RWPE2 (cell line): ENCODE results near the gene MED26.
A peak's percentile ranks its signal among the peaks of the same experiment; 100 is the strongest.

Experiments used
- ATAC-seq: fragments of 200-7000 bp; cut with Tn5 transposase; 3 replicates; pipeline ENCODE4 v1.9.1; 2021; ENCODE audit warnings: low read depth
- DNase-seq: peaks from one replicate; pipeline ENCODE4 v3.0.0-alpha.2; 2020; ENCODE audit warnings: low spot score
- H3K27ac ChIP-seq: fragments of 450-650 bp; 2 replicates; pipeline ENCODE4 v1.5.1; 2017; ENCODE audit warnings: mild to moderate bottlenecking; ENCODE audit not compliant: poor library complexity, severe bottlenecking
- H3K27me3 ChIP-seq: fragments of 250-450 bp; sonication (Bioruptor Pico); 2 replicates; pipeline ENCODE4 v1.5.1; 2021; ENCODE audit warnings: mild to moderate bottlenecking, moderate library complexity; ENCODE audit not compliant: insufficient read depth, poor library complexity, severe bottlenecking
- H3K36me3 ChIP-seq: fragments of 250-450 bp; sonication (Bioruptor Pico); 2 replicates; pipeline ENCODE4 v1.5.1; 2020; ENCODE audit warnings: low read depth, mild to moderate bottlenecking, moderate library complexity
- H3K4me1 ChIP-seq: fragments of 250-450 bp; sonication (Bioruptor Pico); 2 replicates; pipeline ENCODE4 v1.5.1; 2021; ENCODE audit warnings: mild to moderate bottlenecking, moderate library complexity; ENCODE audit not compliant: insufficient read depth, poor library complexity, severe bottlenecking
- H3K4me3 ChIP-seq: fragments of 250-450 bp; sonication (Bioruptor Pico); 2 replicates; pipeline ENCODE4 v1.5.1; 2021; ENCODE audit warnings: mild to moderate bottlenecking, moderate library complexity; ENCODE audit not compliant: severe bottlenecking
- H3K9me3 ChIP-seq: fragments of 250-450 bp; sonication (Bioruptor Pico); 2 replicates; pipeline ENCODE4 v1.5.1; 2021; ENCODE audit warnings: mild to moderate bottlenecking, moderate library complexity; ENCODE audit not compliant: severe bottlenecking
- TF ChIP-seq, protein P1 (sequence below): fragments of 450-650 bp; IDR thresholded peaks from one replicate; pipeline ENCODE4 v1.5.1; 2017; ENCODE audit warnings: mild to moderate bottlenecking, moderate library complexity; ENCODE audit not compliant: poor library complexity, severe bottlenecking

MED26 gene

DNA sequence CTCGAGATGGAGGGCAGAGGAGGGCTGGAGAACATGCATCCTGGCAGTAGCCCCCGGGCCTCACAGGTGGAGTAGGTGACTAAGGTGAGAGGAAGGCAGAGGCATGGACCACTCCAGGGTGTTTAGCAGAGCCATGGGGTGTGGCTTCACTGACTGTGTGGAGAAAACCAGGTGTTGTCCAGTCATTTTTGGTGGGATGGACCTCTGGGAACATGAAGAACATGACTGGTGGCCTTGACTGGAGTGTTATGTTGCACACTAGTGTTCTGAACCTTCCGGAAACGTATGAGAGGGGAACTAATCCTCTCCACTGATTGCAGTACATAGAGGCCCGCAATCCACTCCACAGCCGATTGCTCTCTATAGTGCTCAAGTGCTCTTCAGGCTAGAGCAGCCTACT is 16.9 kb downstream of the MED26 start:
- peaks cover 3% of the 10 kb centered on the region for H3K4me1 ChIP-seq
- TF ChIP-seq, protein P1, sequence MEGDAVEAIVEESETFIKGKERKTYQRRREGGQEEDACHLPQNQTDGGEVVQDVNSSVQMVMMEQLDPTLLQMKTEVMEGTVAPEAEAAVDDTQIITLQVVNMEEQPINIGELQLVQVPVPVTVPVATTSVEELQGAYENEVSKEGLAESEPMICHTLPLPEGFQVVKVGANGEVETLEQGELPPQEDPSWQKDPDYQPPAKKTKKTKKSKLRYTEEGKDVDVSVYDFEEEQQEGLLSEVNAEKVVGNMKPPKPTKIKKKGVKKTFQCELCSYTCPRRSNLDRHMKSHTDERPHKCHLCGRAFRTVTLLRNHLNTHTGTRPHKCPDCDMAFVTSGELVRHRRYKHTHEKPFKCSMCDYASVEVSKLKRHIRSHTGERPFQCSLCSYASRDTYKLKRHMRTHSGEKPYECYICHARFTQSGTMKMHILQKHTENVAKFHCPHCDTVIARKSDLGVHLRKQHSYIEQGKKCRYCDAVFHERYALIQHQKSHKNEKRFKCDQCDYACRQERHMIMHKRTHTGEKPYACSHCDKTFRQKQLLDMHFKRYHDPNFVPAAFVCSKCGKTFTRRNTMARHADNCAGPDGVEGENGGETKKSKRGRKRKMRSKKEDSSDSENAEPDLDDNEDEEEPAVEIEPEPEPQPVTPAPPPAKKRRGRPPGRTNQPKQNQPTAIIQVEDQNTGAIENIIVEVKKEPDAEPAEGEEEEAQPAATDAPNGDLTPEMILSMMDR: no peak

DNA sequence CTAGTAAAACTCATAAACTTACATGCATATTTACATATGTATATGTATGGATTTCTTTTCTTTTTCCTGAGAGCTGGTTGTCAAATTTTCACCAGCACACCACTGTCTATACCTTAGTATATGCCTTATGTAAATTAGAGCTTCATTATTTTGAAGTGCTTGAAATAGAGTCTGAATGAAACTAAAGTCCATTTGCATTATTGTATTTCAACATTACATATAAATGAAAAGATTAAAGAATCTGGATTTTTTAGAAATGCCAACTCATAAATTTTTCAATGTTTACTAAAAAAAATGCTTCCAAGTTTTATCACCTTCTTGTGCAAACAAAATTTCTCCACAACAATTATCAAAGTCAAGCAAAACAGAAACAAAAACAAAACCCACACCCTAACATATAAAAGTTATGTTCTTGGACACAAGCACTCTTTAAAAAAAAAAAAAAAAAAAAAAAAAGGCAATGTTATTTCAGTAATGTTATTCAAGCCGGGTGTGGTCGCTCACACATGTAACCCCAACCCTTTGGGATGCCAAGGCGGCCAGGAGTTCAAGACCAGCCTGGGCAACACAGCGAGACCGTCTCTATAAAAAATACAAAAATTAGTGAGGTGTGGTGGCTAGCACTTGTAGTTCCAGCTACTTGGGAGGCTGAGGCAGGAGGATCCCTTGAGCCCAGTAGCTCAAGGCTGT is 18.3 kb downstream of the MED26 start:
- Histone ChIP-seq H3K27me3 (no peaks in the 10 kb centered on the region), H3K4me3 (no peak overlapping the region), H3K4me1 (peaks cover 3% of the 10 kb centered on the region), H3K9me3 (no peaks in the 10 kb centered on the region), H3K36me3 (no peaks in the 10 kb centered on the region), H3K27ac (no peak overlapping the region)
- TF ChIP-seq, protein P1: no peak
- DNase-seq: no peak
- ATAC-seq: no peak

More for the DNA sequence above, 16.9 kb downstream of the MED26 start:
- DNase-seq: no peak
- H3K27ac ChIP-seq: no peak overlapping the region
- ATAC-seq: peak; percentile 55; the same call in 2 of the 3 replicates
- no peaks in the 10 kb centered on the region for H3K9me3 ChIP-seq
- H3K27me3 ChIP-seq: no peaks in the 10 kb centered on the region
- no peaks in the 10 kb centered on the region for H3K36me3 ChIP-seq
- H3K4me3 ChIP-seq: no peak overlapping the region

DNA sequence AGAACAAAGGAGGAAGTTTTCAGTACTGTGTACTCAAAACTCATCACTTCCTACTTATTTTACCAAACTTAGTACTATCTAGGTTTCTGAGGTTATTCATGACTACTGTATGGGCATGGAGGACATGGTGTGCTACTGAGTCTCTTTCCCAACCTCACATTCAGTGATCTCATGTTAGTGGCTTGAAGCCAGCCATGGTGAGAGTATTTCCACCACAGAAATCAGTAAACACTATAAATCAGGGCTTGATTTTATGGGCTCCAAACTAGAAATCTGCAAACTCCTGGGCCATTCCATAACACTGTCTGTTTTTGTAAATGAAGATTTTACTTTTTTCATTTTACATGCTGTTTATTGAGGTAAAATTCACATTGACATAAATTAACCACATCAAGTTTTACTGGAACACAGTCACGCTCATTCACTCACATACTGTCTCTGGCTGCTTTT is 19.7 kb downstream of the MED26 start:
- H3K27me3 ChIP-seq: no peaks in the 10 kb centered on the region
- H3K36me3 ChIP-seq: no peaks in the 10 kb centered on the region
- no peak overlapping the region for H3K4me3 ChIP-seq
- TF ChIP-seq, protein P1: no peak
- DNase-seq: no peak
- H3K4me1 ChIP-seq: peaks cover 3% of the 10 kb centered on the region
- peak; percentile 75 for ATAC-seq
- no peaks in the 10 kb centered on the region for H3K9me3 ChIP-seq
- H3K27ac ChIP-seq: peak overlapping the region; percentile 19

DNA sequence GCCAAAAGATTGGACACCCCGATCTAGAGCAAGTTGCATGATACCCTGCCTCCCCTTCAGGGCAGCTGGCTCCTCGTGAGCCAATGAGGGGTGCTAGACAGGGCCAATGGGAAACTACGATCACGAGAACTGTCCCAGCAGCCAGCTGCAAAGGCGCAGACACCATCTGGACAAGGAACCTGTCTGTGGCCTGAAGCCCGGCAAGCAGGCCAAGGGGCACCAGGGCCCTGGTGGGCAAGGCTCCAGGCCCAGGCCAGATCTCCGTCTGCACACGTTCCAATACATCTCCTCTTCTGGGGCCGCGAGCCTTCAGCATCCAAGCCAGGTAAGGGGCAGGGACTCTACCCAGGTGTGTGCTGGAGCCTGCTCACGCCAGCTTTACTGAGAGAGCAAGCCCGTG is 20.2 kb downstream of the MED26 start:
- H3K27me3 ChIP-seq: no peaks in the 10 kb centered on the region
- peaks cover 3% of the 10 kb centered on the region for H3K4me1 ChIP-seq
- H3K9me3 ChIP-seq: no peaks in the 10 kb centered on the region
- peak overlapping the region; percentile 19 for H3K27ac ChIP-seq
- no peak overlapping the region for H3K4me3 ChIP-seq
- TF ChIP-seq, protein P1: no peak
- H3K36me3 ChIP-seq: no peaks in the 10 kb centered on the region
- no peak for DNase-seq
- ATAC-seq: no peak; the same call in 2 of the 3 replicates

DNA sequence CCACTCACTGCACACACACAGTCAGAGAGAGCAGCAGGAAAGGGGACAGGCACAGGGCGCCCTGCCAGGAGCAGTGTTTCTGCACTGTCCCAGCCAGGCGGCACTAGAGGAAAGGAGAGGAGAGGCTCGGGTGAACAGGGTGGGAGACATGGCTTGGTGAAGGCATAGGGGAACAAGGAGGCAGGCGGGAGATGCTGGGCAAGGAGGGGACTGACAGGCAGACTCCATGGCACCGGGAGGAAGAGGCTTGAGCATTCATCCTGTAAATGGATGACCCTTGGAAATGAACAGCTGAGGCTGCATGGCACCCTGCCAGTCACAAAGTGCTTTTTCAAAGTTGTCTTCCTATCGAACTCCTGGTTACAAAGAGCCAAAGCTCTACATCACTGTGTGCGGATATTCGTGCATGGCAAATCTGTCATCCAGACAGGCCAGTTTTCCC is 22.4 kb downstream of the MED26 start:
- TF ChIP-seq, protein P1: no peak
- no peak overlapping the region for H3K4me3 ChIP-seq
- DNase-seq (no peak), ATAC-seq (no peak)
- H3K27ac ChIP-seq: no peak overlapping the region
- H3K36me3 ChIP-seq: no peaks in the 10 kb centered on the region
- H3K9me3 ChIP-seq: no peaks in the 10 kb centered on the region
- peaks cover 3% of the 10 kb centered on the region for H3K4me1 ChIP-seq
- H3K27me3 ChIP-seq: no peaks in the 10 kb centered on the region
